ENCODE measurements around the gene ARHGEF28.

Gene ARHGEF28

DNA sequence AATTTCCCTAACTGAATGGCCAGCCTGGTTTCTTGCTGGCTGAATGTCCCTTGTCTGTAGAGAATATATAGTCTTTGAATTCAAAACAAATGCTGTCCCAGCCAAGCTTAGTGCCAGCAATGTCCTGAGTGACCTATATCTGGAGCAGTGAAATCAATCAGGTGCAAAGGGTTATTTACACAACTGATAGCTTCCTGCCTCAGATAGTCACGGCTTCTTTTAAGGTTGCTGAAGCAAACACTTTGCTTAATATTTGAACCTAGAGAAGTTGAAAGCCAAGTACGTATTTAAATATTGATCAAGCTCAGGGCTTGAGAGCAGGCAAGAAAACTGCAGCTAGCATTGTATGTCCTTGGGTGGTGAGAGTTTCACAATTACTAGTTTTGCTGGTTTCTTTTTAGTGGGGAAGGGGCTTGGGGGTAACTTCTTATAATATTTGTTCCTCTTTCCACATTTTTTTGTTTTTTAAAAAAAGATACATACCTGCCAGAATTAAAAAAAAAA lies 2.0 kb upstream of the ARHGEF28 start:
- DNase-seq (ENCODE audit: low read depth), result no peak

DNA sequence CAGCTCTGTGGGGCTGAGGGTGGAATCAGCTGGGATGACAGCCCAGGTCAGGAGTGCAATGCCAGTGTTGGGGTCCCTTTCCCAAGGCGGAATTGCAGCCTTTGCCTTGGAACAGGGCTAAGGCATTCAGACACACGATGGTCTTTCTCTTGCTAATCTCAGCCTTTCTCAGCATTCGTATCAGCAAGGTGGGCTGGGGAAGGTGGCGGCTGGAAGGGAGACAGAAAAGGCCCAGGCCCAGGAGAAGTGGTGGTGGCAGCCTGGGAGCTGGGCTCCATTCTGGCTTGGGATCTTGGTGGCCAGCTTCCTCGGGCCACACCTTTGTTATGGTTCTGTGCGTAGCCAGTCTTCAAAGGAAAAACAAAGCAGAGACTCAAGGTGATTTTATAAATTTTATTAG lies 1.1 kb upstream of the ARHGEF28 start:
- no peak for DNase-seq (ENCODE audit: low read depth)

DNA sequence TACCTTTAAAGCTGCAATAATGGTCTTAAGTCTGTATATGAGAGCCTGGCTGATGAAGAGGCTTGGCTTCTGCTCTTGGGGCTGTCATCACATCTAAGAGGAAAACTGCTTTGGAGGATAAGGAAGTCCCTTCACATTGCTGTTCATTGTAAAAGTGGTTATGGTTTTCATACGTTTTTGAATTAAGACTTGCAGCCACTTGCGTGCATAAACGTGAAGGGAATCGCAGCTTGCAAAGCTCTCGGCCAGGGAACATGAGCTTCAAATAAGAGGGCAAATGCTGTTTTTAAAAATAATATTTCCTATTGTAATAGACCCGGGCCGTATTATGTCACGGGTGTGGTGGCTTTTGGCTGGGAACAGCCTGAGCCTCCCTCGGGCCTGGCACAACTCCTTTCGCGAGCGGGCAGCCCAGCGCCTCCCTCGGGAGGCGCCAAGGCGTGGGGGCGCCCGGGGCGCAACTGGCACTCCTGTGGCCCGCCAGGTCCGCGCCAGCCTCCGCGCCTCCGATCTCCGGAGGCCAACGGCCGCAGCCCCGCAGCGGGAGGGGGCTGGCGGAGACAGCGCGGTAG lies 538 bp upstream of the ARHGEF28 start:
- no peak for DNase-seq (ENCODE audit: low read depth)

DNA sequence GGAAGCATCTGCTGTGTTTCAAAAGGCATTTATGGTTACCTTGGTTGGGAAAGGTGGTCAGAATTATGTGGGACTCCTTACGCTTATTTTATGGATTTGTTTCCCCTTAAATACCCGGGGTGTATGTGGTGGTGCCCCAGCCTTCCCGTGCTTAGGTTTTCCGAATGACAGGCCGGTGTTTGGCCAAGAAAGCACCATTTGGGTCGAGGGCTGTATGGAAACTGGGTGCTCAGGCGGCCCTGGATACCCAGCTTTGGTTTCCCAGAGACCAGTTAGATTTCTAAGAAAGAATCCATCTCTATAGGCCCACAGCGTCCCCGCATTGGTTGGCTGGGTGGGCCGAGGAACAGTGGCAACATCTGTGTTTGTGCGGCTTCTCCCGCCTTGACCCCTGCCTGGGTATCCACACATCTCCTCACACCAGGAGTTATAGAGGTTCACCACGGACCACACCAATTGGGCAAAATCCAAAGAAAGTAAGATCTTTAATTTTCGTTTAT lies 868 bp downstream of the ARHGEF28 start:
- DNase-seq (ENCODE audit: low read depth), result no peak

DNA sequence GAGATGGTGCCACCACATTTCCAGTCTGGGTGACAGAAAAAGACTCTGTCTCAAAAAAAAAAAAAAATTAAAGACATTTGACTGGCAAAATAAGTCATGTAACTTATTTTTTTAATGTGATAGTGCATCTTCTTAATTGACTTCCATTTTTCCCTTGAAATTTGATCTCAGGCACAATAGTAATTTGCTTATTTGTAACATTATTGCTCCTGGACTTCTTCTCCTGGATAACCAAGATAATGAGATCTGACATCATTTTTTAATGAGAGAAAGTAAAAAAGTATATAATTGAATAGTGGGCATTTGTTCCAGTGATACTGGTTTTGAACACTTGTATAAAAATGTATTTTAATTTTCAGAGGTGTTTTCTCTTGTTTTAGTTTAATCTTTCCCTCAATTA lies 3.5 kb downstream of the ARHGEF28 start:
- DNase-seq (ENCODE audit: low read depth), result no peak

DNA sequence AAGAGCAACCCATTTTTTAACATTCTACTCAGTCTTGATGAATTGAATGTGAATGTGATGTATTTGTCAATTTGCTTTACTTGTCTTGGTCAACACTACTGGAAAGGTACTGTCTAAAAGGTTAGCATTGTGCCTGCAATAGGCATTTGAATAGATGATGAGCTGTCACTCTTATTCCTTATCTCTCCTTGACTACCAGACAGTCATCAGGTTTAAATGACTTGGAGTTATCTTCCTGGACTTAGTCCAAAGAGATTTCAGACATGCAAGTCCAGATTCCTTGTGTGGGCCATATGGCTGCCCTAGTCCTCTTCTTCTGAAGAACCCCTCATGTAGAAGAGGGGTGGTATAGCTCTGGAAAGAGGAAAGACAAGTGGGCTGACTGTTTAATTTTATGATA lies 4.8 kb downstream of the ARHGEF28 start:
- no peak for DNase-seq (ENCODE audit: low read depth)

DNA sequence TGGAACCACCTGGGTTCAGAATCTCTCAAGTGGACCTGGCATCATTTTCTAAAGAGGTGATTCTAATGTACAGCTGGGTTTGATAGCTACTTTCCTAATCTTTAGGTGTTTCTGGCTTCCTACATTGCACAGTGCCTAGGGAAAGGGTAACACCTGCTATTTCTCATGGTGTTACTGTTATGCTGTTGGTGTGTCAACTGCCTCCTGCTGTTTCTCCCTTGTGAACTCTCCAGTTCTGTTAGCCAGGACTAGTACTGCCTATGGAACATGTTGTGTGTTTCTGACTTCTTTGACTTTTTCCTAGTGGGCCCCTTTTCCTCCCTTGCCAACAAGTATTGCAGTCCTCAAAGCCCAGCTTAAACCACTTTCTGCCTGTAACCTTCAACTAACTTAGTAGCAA lies 5.5 kb downstream of the ARHGEF28 start:
- no peak for DNase-seq (ENCODE audit: low read depth)

DNA sequence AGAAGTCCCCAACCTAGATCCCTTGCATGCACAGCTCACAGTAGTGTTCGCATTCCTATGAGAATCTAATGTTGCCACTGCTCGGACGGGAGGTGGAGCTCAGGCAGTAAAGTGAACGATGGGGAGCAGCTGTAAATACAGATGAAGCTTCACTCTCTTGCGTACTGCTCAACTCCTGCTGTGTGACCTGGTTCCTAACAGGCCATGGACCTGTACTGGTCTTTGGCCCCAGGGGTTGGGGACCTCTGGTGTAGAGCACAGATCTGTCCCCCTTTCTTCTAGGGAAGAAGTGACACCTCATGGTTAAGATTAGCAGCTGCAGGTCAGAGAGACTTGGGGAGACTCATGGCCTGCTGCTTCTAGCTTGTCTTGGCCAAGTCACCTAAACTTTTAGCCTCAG lies 7.1 kb downstream of the ARHGEF28 start:
- no peak for DNase-seq (ENCODE audit: low read depth)

DNA sequence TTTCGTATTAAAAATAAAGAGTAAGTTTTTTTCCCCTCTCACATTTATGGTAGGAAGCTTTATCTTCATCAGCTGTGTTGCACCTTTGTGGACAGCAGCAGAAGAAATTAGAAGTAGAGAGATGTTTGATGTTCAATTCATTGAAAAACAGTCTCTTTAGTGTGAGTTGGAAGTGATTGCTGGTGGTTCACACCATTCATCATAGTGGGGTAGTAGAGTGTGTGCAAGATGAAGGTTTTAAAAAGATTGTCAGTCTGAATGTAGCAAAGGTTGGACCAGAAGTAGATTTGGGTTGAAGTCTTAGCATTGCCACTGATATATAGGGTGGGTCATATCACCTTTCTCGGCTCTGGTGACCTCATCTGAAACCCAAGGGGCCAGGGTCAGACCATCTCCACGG lies 10.4 kb downstream of the ARHGEF28 start:
- DNase-seq (ENCODE audit: low read depth), result no peak

DNA sequence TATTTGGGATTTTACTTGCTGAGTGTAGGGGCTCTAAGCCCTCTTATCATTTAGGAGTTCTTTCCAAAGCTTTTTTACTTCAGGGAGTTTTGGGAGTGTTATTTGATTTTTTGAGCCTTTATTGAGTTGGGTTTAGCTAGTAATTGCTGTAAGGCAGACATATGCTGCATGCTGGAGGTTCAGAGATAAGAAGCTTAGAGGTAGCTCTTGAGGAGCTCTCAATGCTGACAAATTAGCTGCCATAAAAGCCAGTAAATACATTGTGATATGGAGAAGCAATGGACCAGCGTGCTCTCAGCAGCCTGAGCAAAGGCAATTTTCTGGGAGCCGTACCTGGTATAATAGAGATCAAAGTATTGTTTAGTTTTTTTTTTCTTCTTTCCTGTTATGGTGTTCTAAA lies 11.6 kb downstream of the ARHGEF28 start:
- no peak for DNase-seq (ENCODE audit: low read depth)

DNA sequence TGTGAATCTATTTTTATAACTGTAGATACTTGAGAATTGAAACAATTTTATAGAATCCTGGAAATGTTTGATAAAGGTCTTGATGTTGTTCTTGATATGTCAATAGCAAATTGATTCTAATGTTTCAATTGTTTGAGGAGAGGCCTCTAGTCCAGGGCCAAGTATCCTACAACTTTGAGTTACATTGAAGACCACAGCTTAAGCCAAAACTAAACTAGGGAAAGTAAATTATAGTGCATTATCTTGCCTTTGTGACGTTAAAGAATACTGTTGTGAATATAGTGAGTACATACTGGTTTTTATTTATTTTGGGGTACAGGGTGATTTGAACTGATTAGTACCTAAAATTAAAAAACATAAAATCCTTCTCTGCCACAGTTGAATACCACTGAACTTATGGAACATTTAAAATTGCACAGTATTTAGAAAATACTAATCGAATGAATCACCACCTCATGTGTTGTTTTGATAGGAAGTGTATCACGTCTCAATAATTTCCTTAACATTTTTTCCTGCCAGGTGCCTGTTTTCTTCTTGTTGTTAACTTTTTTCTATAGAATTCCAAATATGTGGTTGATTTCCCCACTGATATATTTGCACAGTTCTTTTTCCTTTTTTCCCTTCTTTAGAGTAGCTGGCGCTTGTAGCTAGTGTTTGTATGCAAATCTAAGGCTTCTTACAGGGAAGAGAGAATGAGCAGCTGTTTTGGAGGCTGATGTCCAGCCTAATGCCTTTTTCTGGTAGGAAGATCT lies 12.5 kb downstream of the ARHGEF28 start:
- no peak for DNase-seq (ENCODE audit: low read depth)

DNA sequence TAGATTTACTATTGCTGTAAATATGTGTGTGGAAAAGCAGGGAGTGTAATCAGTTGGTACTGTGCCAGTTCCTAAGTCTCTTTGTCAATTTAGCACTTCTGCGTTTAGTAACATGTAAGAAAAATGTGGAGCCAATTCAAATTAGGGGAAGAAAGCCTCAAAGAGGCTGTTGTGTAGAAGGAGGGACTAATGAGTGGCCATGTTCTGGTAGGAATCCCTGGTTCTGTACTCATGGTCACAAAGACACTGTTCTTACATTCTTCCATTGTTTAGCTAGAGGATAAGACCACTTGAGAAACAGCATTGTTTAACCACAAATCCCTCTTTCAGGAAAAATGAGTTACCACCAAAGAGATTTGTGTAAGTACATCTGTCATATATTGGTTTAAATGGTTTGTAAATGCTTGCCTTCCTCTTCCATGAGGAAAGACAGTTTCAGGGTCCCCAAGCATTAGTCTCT lies 14.9 kb downstream of the ARHGEF28 start:
- no peak for DNase-seq (ENCODE audit: low read depth)

DNA sequence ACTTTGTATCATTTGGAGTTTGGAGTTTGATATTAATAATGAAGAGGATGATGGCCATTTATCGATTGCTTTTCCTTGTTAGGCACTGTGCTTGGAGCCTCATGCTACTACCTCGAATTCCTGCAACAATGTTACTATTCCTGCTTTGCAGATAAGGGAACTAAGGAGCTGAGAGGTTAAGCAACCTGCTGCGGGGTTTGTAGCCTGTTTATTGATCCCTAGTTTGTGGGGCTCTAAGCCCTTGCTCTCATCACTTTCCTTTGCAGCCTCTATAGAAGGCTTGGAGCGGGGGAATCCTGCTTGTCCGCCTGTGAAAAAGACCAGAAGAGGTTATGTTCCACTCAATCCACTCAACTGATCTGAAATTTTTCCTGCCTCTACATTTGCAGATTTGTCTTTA lies 15.8 kb downstream of the ARHGEF28 start:
- no peak for DNase-seq (ENCODE audit: low read depth)

DNA sequence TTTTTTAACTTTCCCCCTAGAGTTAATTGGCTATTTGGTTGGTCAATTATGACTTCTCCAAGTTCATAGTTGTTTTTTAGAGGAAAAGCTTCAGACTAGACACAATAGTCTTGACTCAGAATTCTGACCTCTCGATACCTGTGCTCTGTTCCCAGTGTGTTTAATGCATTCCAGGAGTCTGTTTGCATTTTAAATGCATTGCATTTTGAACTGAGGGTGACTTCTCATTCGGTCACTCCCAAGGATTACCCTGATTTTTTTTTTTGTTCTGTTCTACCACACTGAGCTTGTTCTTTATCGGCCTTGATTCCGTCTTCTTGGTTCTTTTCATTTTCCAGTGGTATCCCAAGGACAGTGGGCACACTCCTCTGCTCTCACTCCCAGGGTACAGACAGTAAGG lies 16.3 kb downstream of the ARHGEF28 start:
- DNase-seq (ENCODE audit: low read depth), result no peak

DNA sequence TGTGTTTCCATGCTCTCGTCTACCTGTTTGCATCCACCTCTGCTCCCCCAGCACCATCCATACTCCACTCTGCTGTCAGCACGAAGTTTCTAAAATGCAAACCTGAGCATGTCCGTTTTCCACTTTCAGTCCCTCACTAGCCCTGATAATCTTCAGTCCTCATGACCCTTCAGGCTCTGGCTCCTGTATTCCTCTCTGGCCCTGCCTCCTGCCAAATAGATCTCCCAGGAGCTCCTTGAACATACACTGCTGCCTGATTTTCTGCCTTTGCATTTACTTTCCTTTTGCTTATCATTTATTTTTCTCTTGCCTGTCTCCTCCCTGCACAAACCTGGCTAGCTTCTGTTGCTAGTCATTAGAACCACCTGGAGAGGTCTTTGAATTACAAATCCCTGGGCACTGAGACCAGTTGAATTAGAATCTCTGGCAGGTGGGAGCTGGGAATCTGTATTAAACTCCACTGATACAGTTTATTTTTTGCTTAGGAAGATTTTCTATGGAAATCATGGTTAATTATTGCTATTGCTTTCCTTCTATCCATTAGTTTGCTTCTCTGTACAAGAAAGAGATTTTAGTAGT lies 18.5 kb downstream of the ARHGEF28 start:
- no peak for DNase-seq (ENCODE audit: low read depth)

DNA sequence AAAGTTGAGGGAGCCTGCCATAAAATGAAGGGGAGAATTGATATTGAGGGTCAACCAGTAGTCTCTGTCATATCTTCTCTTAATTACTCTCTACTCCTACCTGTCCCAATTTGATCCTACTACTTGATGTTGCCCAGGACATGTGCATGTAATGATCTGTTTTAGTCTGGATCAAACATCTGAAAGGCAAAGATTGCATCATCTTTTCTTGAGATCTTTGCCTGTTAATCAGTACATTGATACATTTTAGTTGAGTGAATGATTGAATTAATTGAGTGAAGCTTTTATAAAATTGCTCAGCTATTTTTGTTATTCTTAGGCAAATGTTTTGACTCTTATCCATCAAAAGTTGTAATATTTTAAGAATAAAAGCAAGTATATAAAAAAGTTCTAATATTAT lies 21.7 kb downstream of the ARHGEF28 start:
- DNase-seq (ENCODE audit: low read depth), result no peak

DNA sequence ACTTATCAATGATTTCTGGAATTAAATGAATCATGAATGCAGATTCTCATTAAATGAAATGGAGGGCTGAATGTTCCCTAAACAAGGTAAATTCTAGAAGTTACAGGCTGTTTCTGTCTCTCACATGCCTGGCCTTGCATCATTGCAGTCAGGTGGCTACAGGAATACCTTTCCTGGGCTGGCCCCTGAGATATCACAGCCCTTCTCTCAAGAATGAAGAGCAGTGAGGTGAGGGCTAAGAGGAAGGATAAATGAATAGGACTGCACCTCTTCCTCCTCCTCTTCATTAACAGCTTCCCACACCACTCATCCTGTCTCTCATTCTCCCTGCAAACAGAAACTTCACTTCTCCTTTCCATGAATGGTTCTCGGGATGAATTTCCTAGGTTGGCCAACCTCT lies 22.5 kb downstream of the ARHGEF28 start:
- DNase-seq (ENCODE audit: low read depth), result no peak

DNA sequence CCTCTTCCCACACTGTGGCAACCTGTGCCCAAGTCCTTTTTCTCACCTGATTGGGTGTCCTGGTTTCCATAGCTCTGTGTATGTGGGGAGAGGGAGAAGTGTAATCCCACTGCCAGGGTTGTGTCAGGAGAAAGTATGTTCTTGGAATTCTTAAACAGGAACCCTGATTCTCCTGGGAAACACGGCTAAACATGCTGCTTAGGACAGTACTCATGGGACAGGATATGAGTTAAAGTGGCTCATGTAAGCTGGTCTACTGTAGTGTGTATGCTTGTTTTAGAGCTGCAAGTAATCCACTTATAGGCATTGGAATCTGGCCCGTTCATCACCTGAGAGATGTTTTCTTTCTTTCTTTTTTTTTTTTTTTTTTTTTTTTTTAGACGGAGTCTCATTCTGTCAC lies 23.9 kb downstream of the ARHGEF28 start:
- DNase-seq (ENCODE audit: low read depth), result no peak

DNA sequence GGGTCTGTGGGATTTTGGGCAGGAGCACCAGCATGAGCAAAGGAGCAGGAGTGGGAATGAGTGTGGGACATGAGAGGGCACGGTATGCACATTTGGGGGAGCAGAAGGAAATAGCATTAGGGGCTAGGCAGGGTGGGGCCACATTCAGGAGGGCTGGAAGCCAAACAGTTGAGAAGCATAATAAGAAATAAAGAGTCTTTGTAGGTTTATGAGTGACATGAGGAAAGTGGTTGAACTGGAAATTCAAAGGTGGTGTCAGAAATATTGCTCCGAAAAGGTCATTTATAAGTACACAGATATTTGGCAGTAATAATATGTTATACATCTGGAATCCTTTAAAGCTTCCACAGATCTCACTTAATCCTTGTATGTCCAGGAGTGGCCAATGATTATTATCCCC lies 26.4 kb downstream of the ARHGEF28 start:
- DNase-seq (ENCODE audit: low read depth), result no peak

DNA sequence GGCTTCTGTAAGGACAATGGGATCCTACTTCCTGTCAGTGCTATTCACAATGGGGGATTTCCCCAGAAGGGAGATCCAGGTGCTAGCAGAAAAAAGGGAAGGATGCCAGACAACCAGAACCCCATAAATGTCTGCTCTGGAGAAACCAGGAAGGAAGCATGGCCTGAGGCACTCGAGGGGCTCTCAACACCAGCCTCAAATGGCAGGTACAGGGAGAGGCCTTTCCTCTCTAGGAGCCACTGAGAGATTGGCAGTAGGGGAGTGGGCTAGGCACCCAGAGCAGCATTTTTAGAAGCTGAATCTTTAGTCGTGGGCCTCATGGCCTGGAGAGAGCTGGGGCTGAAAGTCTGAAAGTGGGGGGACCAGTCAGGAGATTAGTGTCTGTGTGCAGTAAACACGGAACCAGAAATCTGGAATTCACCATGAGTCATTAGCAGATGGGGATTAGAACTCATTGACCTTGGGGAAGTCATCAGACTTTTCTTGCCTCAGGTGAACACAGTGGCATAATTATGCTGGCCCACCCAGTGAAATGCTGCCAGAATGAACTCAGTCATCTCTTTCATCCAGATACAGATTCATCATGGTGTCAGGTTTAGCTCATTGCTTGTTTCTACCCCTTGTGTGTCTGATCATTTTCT lies 28.3 kb downstream of the ARHGEF28 start:
- no peak for DNase-seq (ENCODE audit: low read depth)

DNA sequence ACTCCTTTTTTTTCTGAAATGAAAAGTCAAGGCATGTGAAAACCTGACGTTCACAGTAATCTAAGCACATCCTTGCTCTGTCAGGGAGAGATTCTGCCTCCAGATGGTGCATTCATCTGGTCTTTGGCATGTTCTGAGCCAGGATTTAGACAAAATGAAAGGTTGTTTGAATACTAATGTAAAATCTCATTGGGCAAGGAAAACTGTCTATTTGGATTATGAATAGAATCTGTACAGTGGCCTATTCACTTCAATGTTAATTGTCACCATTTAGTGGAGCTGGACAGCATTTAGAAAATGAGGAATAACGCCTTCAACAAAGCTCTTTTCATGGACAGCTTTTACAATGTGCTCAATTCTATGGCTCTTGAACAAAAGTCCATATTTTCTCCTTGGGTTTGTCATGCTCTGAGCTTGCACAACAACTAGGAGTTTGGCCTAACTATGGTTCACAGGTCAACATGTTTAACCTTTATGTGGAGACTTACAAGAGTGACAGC lies 28.9 kb downstream of the ARHGEF28 start:
- DNase-seq (ENCODE audit: low read depth), result no peak

DNA sequence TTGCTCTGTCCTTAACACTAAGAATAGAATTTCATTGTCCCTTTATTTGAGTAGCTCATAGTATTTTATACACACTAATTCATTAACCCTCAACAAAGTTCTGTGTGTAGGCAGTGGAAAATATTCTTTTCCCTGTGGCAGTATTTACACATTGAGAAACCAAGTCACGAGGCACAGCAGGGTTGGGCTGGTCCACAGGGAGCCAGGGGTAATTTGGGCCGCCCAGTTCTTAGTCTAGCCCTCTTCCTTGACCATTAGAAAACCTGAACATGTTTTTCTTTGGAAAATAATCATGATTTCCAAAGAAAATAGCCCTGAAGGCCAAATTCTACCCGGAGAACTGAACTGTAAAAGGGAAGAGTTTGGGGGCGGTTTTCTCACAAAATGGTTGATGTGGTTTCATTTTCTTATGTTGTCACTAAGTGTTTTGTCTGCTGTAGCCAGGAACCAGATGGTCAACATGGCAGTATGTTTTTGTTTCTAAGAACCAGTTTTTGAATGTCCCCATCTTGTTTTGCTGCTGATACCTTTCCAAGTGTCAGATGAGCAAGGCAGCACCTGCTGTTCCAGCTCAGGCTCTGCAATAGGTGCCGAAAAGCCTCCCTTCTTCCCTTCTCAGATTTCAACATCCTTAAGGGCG lies 29.6 kb downstream of the ARHGEF28 start:
- no peak for DNase-seq (ENCODE audit: low read depth)

All from stimulated activated CD8-positive, alpha-beta memory T cell treated with anti-CD3 and anti-CD28 coated beads, Interleukin-7, amount 100 ng/mL, for 24 hours (primary cell).